ENCODE measurements around the gene CRYBB1.

Gene CRYBB1

GRCh38 chr22:26599505-26599904 is 18.3 kb downstream of the CRYBB1 start:
- no peaks in the 10 kb centered on the region for H3K27me3 ChIP-seq (ENCODE audit: insufficient read depth, low read length, poor library complexity)
- no peaks in the 10 kb centered on the region for H4K20me1 ChIP-seq (ENCODE audit: insufficient read depth, low read length)
- ATAC-seq (ENCODE audit: insufficient read depth, low read depth), result no peak
- H3K9me3 ChIP-seq (ENCODE audit: insufficient read depth, low read length, severe bottlenecking), result no peaks in the 10 kb centered on the region
- no peaks in the 10 kb centered on the region for H3K79me2 ChIP-seq (ENCODE audit: insufficient read depth, low read length)
- H3K9ac ChIP-seq (ENCODE audit: low read depth, low read length), result no peak overlapping the region
- H3K4me3 ChIP-seq (ENCODE audit: low read depth in 1 of 2, low read length in 2 of 2), result no peak overlapping the region
- no peak overlapping the region for H2AFZ ChIP-seq (ENCODE audit: low read depth, low read length)
- H3K36me3 ChIP-seq (ENCODE audit: insufficient read depth, low read length), result no peaks in the 10 kb centered on the region
- H3K27ac ChIP-seq (ENCODE audit: low read length), result no peak overlapping the region
- H3K4me2 ChIP-seq (ENCODE audit: insufficient read depth, low read length), result no peak overlapping the region
- TF ChIP-seq CTCF (IDR thresholded peaks at IDR 0.05; ENCODE audit: borderline replicate concordance, extremely low read depth, low read length, poor library complexity, severe bottlenecking) (no peak), EZH2 (IDR thresholded peaks at IDR 0.05; ENCODE audit: borderline replicate concordance, low read depth, low read length, severe bottlenecking) (no peak)
- no peak for DNase-seq
- H3K4me1 ChIP-seq (ENCODE audit: insufficient read depth, low read length), result no peaks in the 10 kb centered on the region

- Histone ChIP-seq H3K36me3 (ENCODE audit: insufficient read depth, low read length) (no peaks in the 10 kb centered on the region), H3K4me2 (ENCODE audit: insufficient read depth, low read length) (no peak overlapping the region), H2AFZ (ENCODE audit: low read depth, low read length) (no peak overlapping the region), H3K4me1 (ENCODE audit: insufficient read depth, low read length) (peaks cover 8% of the 10 kb centered on the region), H3K79me2 (ENCODE audit: insufficient read depth, low read length) (no peaks in the 10 kb centered on the region), H3K27ac (ENCODE audit: low read length) (no peak overlapping the region), H3K4me3 (ENCODE audit: low read depth in 1 of 2, low read length in 2 of 2) (no peak overlapping the region), H4K20me1 (ENCODE audit: insufficient read depth, low read length) (no peaks in the 10 kb centered on the region), H3K27me3 (ENCODE audit: insufficient read depth, low read length, poor library complexity) (peaks cover 4% of the 10 kb centered on the region), H3K9ac (ENCODE audit: low read depth, low read length) (no peak overlapping the region), H3K9me3 (ENCODE audit: insufficient read depth, low read length, severe bottlenecking) (no peaks in the 10 kb centered on the region)
- DNase-seq (no peak), ATAC-seq (ENCODE audit: insufficient read depth, low read depth) (no peak)
- TF ChIP-seq CTCF (IDR thresholded peaks at IDR 0.05; ENCODE audit: borderline replicate concordance, extremely low read depth, low read length, poor library complexity, severe bottlenecking) (no peak), EZH2 (IDR thresholded peaks at IDR 0.05; ENCODE audit: borderline replicate concordance, low read depth, low read length, severe bottlenecking) (no peak)
Measured at GRCh38 chr22:26597480-26597879, 20.3 kb downstream of the CRYBB1 start.

- no peak overlapping the region for H3K4me2 ChIP-seq (ENCODE audit: insufficient read depth, low read length)
- no peaks in the 10 kb centered on the region for H3K9me3 ChIP-seq (ENCODE audit: insufficient read depth, low read length, severe bottlenecking)
- no peak overlapping the region for H3K4me3 ChIP-seq (ENCODE audit: low read depth in 1 of 2, low read length in 2 of 2)
- H3K79me2 ChIP-seq (ENCODE audit: insufficient read depth, low read length), result no peaks in the 10 kb centered on the region
- H4K20me1 ChIP-seq (ENCODE audit: insufficient read depth, low read length), result no peaks in the 10 kb centered on the region
- peaks cover 4% of the 10 kb centered on the region for H3K27me3 ChIP-seq (ENCODE audit: insufficient read depth, low read length, poor library complexity)
- TF ChIP-seq EZH2 (IDR thresholded peaks at IDR 0.05; ENCODE audit: borderline replicate concordance, low read depth, low read length, severe bottlenecking) (no peak), CTCF (IDR thresholded peaks at IDR 0.05; ENCODE audit: borderline replicate concordance, extremely low read depth, low read length, poor library complexity, severe bottlenecking) (no peak)
- H3K9ac ChIP-seq (ENCODE audit: low read depth, low read length), result no peak overlapping the region
- DNase-seq (no peak), ATAC-seq (ENCODE audit: insufficient read depth, low read depth) (no peak)
- H3K36me3 ChIP-seq (ENCODE audit: insufficient read depth, low read length), result no peaks in the 10 kb centered on the region
- no peak overlapping the region for H2AFZ ChIP-seq (ENCODE audit: low read depth, low read length)
- peaks cover 12% of the 10 kb centered on the region for H3K4me1 ChIP-seq (ENCODE audit: insufficient read depth, low read length)
- H3K27ac ChIP-seq (ENCODE audit: low read length), result no peak overlapping the region
Measured at GRCh38 chr22:26597026-26597425, 20.8 kb downstream of the CRYBB1 start.

GRCh38 chr22:26593763-26594162 is 24.1 kb downstream of the CRYBB1 start:
- H3K9me3 ChIP-seq (ENCODE audit: insufficient read depth, low read length, severe bottlenecking), result no peaks in the 10 kb centered on the region
- no peaks in the 10 kb centered on the region for H4K20me1 ChIP-seq (ENCODE audit: insufficient read depth, low read length)
- DNase-seq (no peak), ATAC-seq (ENCODE audit: insufficient read depth, low read depth) (no peak)
- H3K4me1 ChIP-seq (ENCODE audit: insufficient read depth, low read length), result peaks cover 31% of the 10 kb centered on the region
- TF ChIP-seq CTCF (IDR thresholded peaks at IDR 0.05; ENCODE audit: borderline replicate concordance, extremely low read depth, low read length, poor library complexity, severe bottlenecking) (no peak), EZH2 (IDR thresholded peaks at IDR 0.05; ENCODE audit: borderline replicate concordance, low read depth, low read length, severe bottlenecking) (no peak)
- peaks cover 9% of the 10 kb centered on the region for H3K79me2 ChIP-seq (ENCODE audit: insufficient read depth, low read length)
- H3K9ac ChIP-seq (ENCODE audit: low read depth, low read length), result no peak overlapping the region
- peaks cover 4% of the 10 kb centered on the region for H3K27me3 ChIP-seq (ENCODE audit: insufficient read depth, low read length, poor library complexity)
- no peak overlapping the region for H3K4me3 ChIP-seq (ENCODE audit: low read depth in 1 of 2, low read length in 2 of 2)
- no peaks in the 10 kb centered on the region; the same call in 1 of the 2 replicates for H3K36me3 ChIP-seq (ENCODE audit: insufficient read depth, low read length)
- no peak overlapping the region for H3K4me2 ChIP-seq (ENCODE audit: insufficient read depth, low read length)
- H2AFZ ChIP-seq (ENCODE audit: low read depth, low read length), result no peak overlapping the region
- H3K27ac ChIP-seq (ENCODE audit: low read length), result no peak overlapping the region

Measured in DND-41 (cell line).